ENCODE data around the gene RAX2.
"Not testable (repeated sequence)": the region's sequence is repeated elsewhere in the genome, so short reads cannot be mapped to it uniquely, and the experiment has no call there.

Gene RAX2

DNA sequence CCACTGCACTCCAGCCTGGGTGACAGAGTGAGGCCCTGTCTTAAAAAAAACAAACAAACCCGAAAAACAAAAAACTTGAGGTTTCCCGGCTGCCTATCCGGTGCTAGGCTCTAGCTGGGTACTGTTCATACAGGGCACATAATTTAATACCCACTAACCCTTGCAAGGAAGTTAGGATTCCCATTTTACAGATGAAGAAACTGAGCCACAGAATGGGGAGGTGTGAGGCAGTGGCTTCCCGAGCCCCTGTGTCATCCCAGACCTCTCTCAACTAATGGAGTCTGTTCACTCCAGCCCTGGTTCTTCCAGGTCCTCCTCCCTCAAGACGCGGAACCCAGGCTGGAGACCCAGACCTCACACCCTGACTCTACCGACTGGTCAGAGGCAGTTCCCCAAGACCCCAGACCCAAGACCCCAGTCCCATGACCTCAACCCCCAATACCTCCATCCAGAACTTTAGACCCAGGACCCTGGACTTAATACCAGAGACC, 11.1 kb downstream of the RAX2 start:
- no peak for DNase-seq (ENCODE audit: low spot score)

GRCh38 chr19:3759482-3760254, 12.4 kb downstream of the RAX2 start:
- DNase-seq (ENCODE audit: low spot score) = no peak

DNA sequence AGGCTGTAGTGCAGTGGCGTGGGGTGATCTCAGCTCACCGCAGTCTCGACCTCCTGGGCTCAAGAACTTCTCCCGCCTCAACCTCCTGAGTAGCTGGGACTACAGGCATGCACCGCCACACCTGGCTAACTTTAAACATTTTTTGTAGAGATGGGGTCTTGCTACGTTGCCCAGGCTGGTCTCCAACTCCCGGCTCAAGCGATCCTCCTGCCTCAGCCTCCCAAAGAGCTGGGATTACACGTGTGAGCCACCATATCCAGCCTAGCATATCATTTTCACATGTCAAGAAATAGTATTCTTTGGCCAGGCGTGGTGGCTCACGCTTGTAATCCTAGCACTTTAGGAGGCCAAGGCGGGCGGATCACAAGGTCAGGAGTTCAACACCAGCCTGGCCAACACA, 13.7 kb downstream of the RAX2 start:
- DNase-seq (ENCODE audit: low spot score) = not testable (repeated sequence)

- DNase-seq (ENCODE audit: low spot score) = not testable (repeated sequence)
Measured at GRCh38 chr19:3757705-3758104, 14.3 kb downstream of the RAX2 start.

DNA sequence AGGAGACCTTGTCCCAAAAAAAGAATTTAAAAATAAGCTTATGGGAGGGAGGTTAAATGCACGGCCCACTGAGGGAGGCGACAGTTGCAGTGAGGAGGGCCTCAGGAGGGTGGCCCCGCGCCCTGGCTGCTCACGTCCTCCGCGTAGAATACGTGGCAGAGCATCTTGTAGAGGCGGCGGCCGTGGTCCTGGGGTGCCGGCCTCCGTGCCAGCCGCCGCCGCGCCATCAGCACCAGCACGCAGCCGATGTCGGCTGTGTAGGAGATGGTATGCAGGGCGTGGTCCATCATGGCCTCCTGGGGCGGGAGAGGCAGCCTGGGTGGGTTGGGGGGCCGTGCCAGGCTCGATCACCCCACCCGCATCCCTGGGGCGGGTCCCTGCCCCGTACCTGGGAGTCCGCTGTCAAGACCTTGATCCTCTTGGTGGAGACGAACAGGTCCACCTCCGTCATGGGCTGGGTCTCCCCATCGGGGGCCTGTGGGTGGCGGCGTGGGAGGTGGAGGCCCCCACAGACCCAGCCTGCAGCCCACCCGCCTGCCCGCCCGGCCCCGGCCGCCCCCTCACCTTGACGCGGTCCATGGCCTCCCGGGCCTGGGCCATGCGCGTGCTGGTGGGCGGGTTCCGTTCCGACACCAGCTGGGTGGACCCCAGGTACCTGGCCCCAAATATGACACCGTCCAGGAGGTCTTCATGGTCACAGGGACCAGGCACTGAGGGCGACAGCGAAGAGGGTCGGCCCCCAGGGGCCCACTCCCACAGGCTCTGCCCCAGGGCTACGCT, 18.2 kb downstream of the RAX2 start:
- no peak for DNase-seq (ENCODE audit: low spot score)

- DNase-seq (ENCODE audit: low spot score) = no peak
Measured at GRCh38 chr19:3752492-3752891, 19.5 kb downstream of the RAX2 start.

- no peak for DNase-seq (ENCODE audit: low spot score)
Measured at GRCh38 chr19:3751236-3751635, 20.8 kb downstream of the RAX2 start.

DNA sequence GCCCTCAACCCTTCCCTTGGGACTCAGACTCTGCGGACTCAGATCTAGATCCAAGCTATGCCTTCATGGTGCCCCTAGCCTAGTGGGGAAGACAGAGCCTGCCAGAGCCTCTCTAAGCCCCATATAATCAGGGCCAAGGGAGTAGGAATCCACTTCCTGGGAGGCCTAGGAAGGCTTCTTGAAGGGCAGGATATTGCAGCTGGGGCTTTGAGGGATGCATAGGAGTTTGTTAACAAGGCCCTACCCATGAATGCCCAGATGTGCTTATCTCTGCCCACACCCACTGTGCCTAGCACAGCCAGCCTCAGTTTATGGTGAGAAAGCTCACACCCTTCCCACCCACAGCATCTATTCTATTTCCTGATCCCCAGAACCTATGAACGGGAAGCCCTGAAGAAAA, 21.8 kb downstream of the RAX2 start:
- DNase-seq (ENCODE audit: low spot score) = no peak

- no peak for DNase-seq (ENCODE audit: low spot score)
Measured at GRCh38 chr19:3748965-3749364, 23.1 kb downstream of the RAX2 start.

- no peak for DNase-seq (ENCODE audit: low spot score)
Measured at GRCh38 chr19:3746371-3747056, 25.5 kb downstream of the RAX2 start.

GRCh38 chr19:3745363-3746045, 26.5 kb downstream of the RAX2 start:
- DNase-seq (ENCODE audit: low spot score) = no peak

DNA sequence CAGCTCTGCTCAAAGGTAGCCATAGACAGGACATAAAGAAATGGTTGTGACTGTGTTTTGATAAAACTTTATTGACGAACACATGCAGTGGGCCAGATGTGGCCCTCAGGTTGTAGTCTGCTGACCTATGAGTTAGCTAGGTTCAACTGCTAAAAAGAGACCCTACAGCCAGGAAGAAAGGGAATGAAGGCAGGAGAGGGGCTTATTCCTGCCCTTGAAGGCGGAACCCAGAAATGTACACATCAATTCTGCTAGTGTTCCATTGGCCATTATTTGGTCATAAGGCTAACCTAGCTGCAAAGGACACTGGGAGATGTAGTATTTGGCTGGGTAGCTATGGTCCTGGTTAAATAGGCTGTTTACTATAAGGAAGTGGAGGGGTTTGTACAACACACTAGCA, 28.5 kb downstream of the RAX2 start:
- DNase-seq (ENCODE audit: low spot score) = peak; percentile 84

GRCh38 chr19:3740431-3740830, 31.6 kb downstream of the RAX2 start:
- no peak for DNase-seq (ENCODE audit: low spot score)

DNA sequence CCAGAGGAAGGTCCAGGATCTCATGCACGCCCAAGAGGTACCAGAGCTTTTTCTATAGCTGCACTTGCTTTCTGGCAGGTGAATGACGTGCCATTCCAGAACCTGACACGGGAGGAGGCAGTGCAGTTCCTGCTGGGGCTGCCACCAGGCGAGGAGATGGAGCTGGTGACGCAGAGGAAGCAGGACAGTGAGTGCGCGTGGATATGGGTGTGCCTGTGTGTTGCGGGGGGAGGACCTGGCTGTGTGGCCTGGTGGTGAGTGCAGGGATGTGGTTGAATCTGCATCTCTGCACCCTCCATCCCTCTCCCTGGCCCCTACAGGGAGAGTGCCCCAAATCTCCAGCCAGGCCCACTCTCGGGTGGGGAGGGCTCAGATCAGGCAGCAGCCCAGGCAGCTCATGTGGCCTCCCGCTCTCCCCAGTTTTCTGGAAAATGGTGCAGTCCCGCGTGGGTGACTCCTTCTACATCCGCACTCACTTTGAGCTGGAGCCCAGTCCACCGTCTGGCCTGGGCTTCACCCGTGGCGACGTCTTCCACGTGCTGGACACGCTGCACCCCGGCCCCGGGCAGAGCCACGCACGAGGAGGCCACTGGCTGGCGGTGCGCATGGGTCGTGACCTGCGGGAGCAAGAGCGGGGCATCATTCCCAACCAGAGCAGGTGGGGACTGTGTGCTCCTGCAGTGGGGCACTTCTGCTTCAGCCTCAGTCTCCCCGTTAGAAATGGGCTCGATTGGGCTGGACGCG, 33.4 kb downstream of the RAX2 start:
- DNase-seq (ENCODE audit: low spot score) = no peak

DNA sequence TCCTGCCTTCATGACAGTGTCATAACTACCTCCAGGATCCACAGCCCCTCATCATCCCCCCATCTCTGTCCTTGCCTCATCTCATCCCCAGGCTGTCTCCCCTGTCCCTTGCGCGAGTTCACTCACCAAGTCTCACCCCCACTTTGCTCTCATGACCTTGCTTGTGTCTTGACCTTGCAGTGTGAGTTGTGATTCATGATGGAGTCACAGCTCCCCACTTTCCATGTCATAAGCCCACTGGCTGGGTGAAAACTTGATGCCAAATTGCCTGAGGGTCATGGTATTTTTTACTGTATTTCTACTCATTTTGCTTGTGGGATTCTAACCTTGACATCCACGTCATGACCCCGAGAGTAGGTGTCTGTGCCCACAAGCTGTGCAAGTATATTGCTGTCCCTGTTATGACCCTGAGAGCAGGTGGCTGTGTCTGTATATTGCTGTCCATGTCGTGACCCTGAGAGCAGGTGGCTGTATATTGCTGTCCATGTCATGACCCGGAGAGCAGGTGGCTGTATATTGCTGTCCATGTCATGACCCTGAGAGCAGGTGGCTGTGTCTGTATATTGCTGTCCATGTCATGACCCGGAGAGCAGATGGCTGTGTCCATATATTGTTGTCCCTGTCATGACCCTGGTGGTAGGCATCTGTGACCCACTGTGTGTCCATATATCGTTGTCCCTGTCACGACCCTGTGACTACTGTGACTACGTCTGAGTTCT, 34.4 kb downstream of the RAX2 start:
- DNase-seq (ENCODE audit: low spot score) = no peak

DNA sequence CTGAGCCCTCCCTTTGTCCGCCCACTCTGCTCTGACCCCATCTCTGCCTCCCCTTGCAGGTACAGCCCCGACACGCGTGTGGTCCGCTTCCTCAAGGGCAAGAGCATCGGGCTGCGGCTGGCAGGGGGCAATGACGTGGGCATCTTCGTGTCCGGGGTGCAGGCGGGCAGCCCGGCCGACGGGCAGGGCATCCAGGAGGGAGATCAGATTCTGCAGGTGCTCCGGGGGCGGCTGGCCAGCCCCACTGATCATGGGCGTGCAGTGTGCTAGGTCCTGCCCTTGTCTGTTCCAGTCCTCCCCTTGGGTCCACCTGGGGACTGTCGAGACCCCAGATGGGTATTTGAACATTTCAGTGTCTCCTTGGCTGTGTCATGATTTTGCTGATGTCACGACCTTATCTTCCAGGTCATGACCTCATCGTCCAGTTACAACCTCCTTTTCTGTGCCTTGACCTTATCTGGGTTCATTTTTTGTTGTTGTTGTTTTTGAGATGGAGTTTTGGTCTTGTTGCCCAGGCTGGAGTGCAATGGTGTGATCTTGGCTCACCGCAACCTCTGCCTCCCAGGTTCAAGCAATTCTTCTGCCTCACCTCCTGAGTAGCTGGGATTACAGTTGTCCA, 35.8 kb downstream of the RAX2 start:
- DNase-seq (ENCODE audit: low spot score) = no peak

DNA sequence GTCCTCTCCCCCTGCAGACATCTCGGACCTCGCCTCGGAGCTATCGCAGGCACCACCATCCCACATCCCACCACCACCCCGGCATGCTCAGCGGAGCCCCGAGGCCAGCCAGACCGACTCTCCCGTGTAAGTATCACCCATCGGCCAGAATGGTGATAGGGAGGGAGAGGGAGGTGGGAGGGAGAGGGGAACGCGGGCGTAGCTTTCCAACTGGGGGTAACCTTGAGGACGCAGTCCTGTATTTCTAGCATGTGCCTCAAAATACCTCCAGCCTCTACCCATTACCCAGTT, 37.8 kb downstream of the RAX2 start:
- DNase-seq (ENCODE audit: low spot score) = no peak

DNA sequence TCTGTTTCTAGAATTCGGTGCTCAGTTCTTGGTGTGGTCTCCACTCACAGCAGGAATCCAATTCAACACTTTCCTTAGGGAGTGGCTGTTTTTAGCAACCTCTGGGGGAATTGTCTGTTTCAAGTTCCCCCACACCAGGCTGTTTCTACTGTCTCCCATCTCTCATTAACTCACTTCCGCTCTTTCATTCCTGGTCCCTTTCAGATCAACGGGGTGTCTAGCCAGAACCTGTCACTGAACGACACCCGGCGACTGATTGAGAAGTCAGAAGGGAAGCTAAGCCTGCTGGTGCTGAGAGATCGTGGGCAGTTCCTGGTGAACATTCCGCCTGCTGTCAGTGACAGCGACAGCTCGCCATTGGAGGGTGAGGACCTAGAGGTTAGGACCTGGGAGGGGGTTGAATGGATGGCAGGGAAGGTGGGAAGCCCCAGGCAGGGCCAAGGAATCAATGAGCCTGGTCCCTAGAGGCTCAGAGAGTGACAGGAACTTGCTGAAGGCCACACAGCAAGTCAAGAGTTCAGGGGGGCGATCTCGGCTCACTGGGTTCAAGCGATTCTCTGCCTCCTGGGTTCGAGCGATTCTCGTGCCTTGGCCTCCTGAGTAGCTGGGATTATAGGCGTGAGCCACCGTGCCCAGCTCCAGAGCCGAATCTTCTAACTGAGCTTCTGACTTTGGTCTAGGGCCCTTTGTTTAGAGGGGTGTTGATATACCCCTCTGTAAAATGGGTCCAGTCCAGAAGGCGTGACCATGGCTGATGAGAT, 38.3 kb downstream of the RAX2 start:
- no peak for DNase-seq (ENCODE audit: low spot score)

GRCh38 chr19:3732108-3732507, 39.9 kb downstream of the RAX2 start:
- peak; percentile 35 for DNase-seq (ENCODE audit: low spot score)

- no peak for DNase-seq (ENCODE audit: low spot score)
Measured at GRCh38 chr19:3730457-3730958, 41.5 kb downstream of the RAX2 start.
